ENCODE data around the gene UNC93A. TPM values are rescaled to one million over a fixed set of nuclear protein-coding genes. Genes with fewer than 3 reads are reported as not detected.
"Not testable (repeated sequence)": the region's sequence is repeated elsewhere in the genome, so short reads cannot be mapped to it uniquely, and the experiment has no call there.

The UNC93A gene
- total and polyA plus RNA-seq, 9 of the 15 experiments (the other 6 are each of a cell fraction or from before 2014, with no cell fraction given) = not detected

- H3K9me3 ChIP-seq (replicated peaks; ENCODE audit: control insufficient read depth, insufficient read depth, low read depth, low read length); POLR2A ChIA-PET; BruUV-seq (replicated peaks); H3K4me1 ChIP-seq (replicated peaks in 1 of 2; ENCODE audit: control insufficient read depth in 2 of 2, insufficient read depth in 2 of 2, low read length in 2 of 2); H3K9me1 ChIP-seq (ENCODE audit: control insufficient read depth, insufficient read depth, low read length); CTCF ChIA-PET (ENCODE audit: low intra/inter-chr PET ratio); H3K79me2 ChIP-seq (ENCODE audit: control insufficient read depth, insufficient read depth, low read length); H4K20me1 ChIP-seq (replicated peaks; ENCODE audit: control insufficient read depth, insufficient read depth, low read length); H3K4me3 ChIP-seq; H3K36me3 ChIP-seq (ENCODE audit: control insufficient read depth, insufficient read depth, low read length); intact Hi-C loops (cut with micrococcal nuclease); in situ Hi-C loops (cut with MboI); H3K27ac ChIP-seq (ENCODE audit: extremely low read depth, low read depth, low read length); H3K9ac ChIP-seq (ENCODE audit: insufficient read depth in 1 of 2, low read depth in 2 of 2, low read length in 2 of 2): not testable (repeated sequence)
- H2AFZ ChIP-seq (ENCODE audit: low read depth, low read length) = peak overlapping the region; percentile 63; the same call in 1 of the 2 replicates
- ATAC-seq (peak; percentile 58), DNase-seq (ENCODE audit: extremely low read depth in 1 of 4, low spot score in 3 of 4) (peak; percentile 44 to 69 (median 51)), FAIRE-seq (peak; percentile 35)
- WGBS (ENCODE audit: insufficient coverage, low coverage, missing lambda C conversion rate) = 7% methylated on average over 6 of the region's 6 CpGs
- peak overlapping the region; percentile 55 for H3K4me2 ChIP-seq (ENCODE audit: insufficient read depth, low read length)
- peaks cover 17 to 57% of the 10 kb centered on the region in 2 experiments; a peak in 4 of 5 replicates for H3K27me3 ChIP-seq (ENCODE audit: control insufficient read depth in 2 of 2, insufficient read depth in 2 of 2, low read length in 2 of 2)
- peak; percentile 68; the same call in 1 of the 2 replicates for TF ChIP-seq ZNF766 (CRISPR knock-in tag; conservative IDR thresholded peaks at IDR 0.05)
- peak; percentile 56 for TF ChIP-seq EP300 (IDR thresholded peaks at IDR 0.05; ENCODE audit: low read length)
- peak; percentile 45 for TF ChIP-seq MGA (IDR thresholded peaks at IDR 0.05)
- TF ChIP-seq SMARCA4 (IDR thresholded peaks at IDR 0.05) = peak; percentile 38; the same call in 1 of the 2 replicates
- peak; percentile 87 for TF ChIP-seq CBFA2T2 (conservative IDR thresholded peaks at IDR 0.05)
- 0 out of 2 replicates have a peak, but pooled peaks have one; percentile 11 for TF ChIP-seq PKNOX1 (IDR thresholded peaks at IDR 0.05)
- peak; percentile 70 for TF ChIP-seq DPF2 (IDR thresholded peaks at IDR 0.05)
- peak; percentile 83 for TF ChIP-seq TCF3 (CRISPR knock-in tag; IDR thresholded peaks at IDR 0.05)
- TF ChIP-seq CBFA2T3 (IDR thresholded peaks at IDR 0.05) = peak; percentile 89
- TF ChIP-seq SMAD4 (CRISPR knock-in tag; conservative IDR thresholded peaks at IDR 0.05) = peak; percentile 89
- TF ChIP-seq SRF (CRISPR knock-in tag; IDR thresholded peaks at IDR 0.05) = peak in 1 of 2 experiments; percentile 71; a peak in 1 of 4 replicates
Observed at GRCh38 chr6:167242511-167243051, 48.5 kb upstream of the UNC93A start.
